Uterus (tissue), 4 donors: ENCODE results near the gene NCS1. TPM values are rescaled to one million over a fixed set of nuclear protein-coding genes. Genes with fewer than 3 reads are reported as not detected.
A peak's percentile ranks its signal among the peaks of the same experiment; 100 is the strongest.

ENCODE experiments used
- DNase-seq, 2 donors: peaks; one replicate each; pipeline ENCODE4 v3.0.0-alpha.2; 2019 to 2020
- H3K27ac ChIP-seq, 2 donors: fragments of 200-600 bp; sonication (generic); 1 replicate in 1 of 2; 2 replicates in 1 of 2; pipeline ENCODE4 v1.5.1; 2016 to 2018
- H3K27me3 ChIP-seq, 2 donors: fragments of 200-600 bp; sonication (generic); one replicate each; pipeline ENCODE4 v1.5.1; 2018 to 2019; ENCODE audit warnings: control low read depth in 1 of 2
- H3K36me3 ChIP-seq, 2 donors: fragments of 200-600 bp; sonication (generic); one replicate each; pipeline ENCODE4 v1.5.1; 2019; ENCODE audit warnings: control low read depth in 1 of 2
- H3K4me1 ChIP-seq, 2 donors: fragments of 200-600 bp; sonication (generic); one replicate each; pipeline ENCODE4 v1.5.1; 2018 to 2019; ENCODE audit warnings: control low read depth in 1 of 2
- H3K4me3 ChIP-seq, 2 donors: fragments of 200-600 bp; sonication (generic); 1 replicate in 1 of 2; 2 replicates in 1 of 2; pipeline ENCODE4 v1.5.1; 2018 to 2019; ENCODE audit warnings: mild to moderate bottlenecking in 1 of 2
- H3K9me3 ChIP-seq, 2 donors: fragments of 200-600 bp; sonication (generic); one replicate each; pipeline ENCODE4 v1.5.1; 2019; ENCODE audit warnings: control low read depth in 1 of 2
- CTCF ChIP-seq, 4 experiments: fragments of 200-600 bp in 2 of 4; fragments of 450-650 bp in 2 of 4; sonication (generic) in 2 of 4; IDR thresholded peaks; one replicate each; pipeline ENCODE4 v1.5.1; 2016 to 2019; ENCODE audit warnings: antibody characterized with exemption in 4 of 4, mild to moderate bottlenecking in 2 of 4, moderate library complexity in 1 of 4
- POLR2A ChIP-seq, 2 donors: fragments of 450-650 bp; IDR thresholded peaks; one replicate each; pipeline ENCODE4 v1.6.1; 2016; ENCODE audit warnings: antibody characterized with exemption in 2 of 2, mild to moderate bottlenecking in 1 of 2, moderate library complexity in 1 of 2
- intact Hi-C: fragments of 100-400 bp; cut with DNase I; formaldehyde crosslinking; loops from one replicate; pipeline ENCODE4 v1.15.1; 2023; ENCODE audit warnings: low total_unique reads
- total RNA-seq, 4 donors: library from RNA; depleted of rRNA in 3 of 4; stranded (reverse); fragments of >200 nt in 3 of 4; gene quantifications; one replicate each; pipeline versions ENCODE4 v1.1.0 to v1.2.4, GENCODE V29; 2014 to 2023
- donor health status: DM: yes; HTN: yes; CAD: no.

The NCS1 gene
- total RNA-seq, 4 donors from 2014 or later, result 4.1 to 99.3 (median 39.0) TPM

GRCh38 chr9:130185017-130185416 is 12.8 kb downstream of the NCS1 start:
- DNase-seq, result peak in 1 of 2 donors; percentile 66
- no peaks in the 10 kb centered on the region for H3K9me3 ChIP-seq
- H3K27ac ChIP-seq, result peak overlapping the region; percentile 93 to 95
- H3K27me3 ChIP-seq, result no peaks in the 10 kb centered on the region
- no peaks in the 10 kb centered on the region for H3K36me3 ChIP-seq
- H3K4me1 ChIP-seq, result peaks cover 0 to 6% of the 10 kb centered on the region in 2 donors
- intact Hi-C loops, result no loop called here
- peak in 1 of 2 donors; percentile 56 for TF ChIP-seq POLR2A (IDR thresholded peaks at IDR 0.05)
- no peak for TF ChIP-seq CTCF (IDR thresholded peaks at IDR 0.05)
- peak overlapping the region; percentile 16 to 30 for H3K4me3 ChIP-seq

GRCh38 chr9:130185490-130186031 is 13.4 kb downstream of the NCS1 start:
- no peaks in the 10 kb centered on the region for H3K27me3 ChIP-seq
- peak overlapping the region; percentile 93 to 95 for H3K27ac ChIP-seq
- no peaks in the 10 kb centered on the region for H3K36me3 ChIP-seq
- intact Hi-C loops, result no loop called here
- peak in 1 of 2 donors; percentile 66 for DNase-seq
- TF ChIP-seq CTCF (IDR thresholded peaks at IDR 0.05) (no peak), POLR2A (IDR thresholded peaks at IDR 0.05) (no peak)
- H3K9me3 ChIP-seq, result no peaks in the 10 kb centered on the region
- H3K4me3 ChIP-seq, result peak overlapping the region; percentile 16 to 30
- peaks cover 0 to 6% of the 10 kb centered on the region in 2 donors for H3K4me1 ChIP-seq

GRCh38 chr9:130186051-130186450 is 13.8 kb downstream of the NCS1 start:
- peak overlapping the region; percentile 93 to 95 for H3K27ac ChIP-seq
- no peaks in the 10 kb centered on the region for H3K9me3 ChIP-seq
- H3K4me1 ChIP-seq, result peaks cover 0 to 7% of the 10 kb centered on the region in 2 donors
- peak overlapping the region; percentile 16 to 30 for H3K4me3 ChIP-seq
- TF ChIP-seq POLR2A (IDR thresholded peaks at IDR 0.05) (no peak), CTCF (IDR thresholded peaks at IDR 0.05) (no peak)
- H3K27me3 ChIP-seq, result no peaks in the 10 kb centered on the region
- H3K36me3 ChIP-seq, result no peaks in the 10 kb centered on the region
- DNase-seq, result peak in 1 of 2 donors; percentile 26
- intact Hi-C loops, result no loop called here

- H3K27me3 ChIP-seq, result no peaks in the 10 kb centered on the region
- H3K4me1 ChIP-seq, result peaks cover 0 to 14% of the 10 kb centered on the region in 2 donors
- H3K36me3 ChIP-seq, result no peaks in the 10 kb centered on the region
- intact Hi-C loops, result no loop called here
- peak in 1 of 4 experiments; percentile 2 for TF ChIP-seq CTCF (IDR thresholded peaks at IDR 0.05)
- TF ChIP-seq POLR2A (IDR thresholded peaks at IDR 0.05), result peak; percentile 9 to 52
- DNase-seq, result peak; percentile 58 to 77
- peak overlapping the region; percentile 32 to 37 for H3K4me3 ChIP-seq
- H3K9me3 ChIP-seq, result no peaks in the 10 kb centered on the region
- peak overlapping the region; percentile 93 to 95 for H3K27ac ChIP-seq
These were observed 14.8 kb downstream of the NCS1 start for GRCh38 chr9:130186839-130187522.

- intact Hi-C loops, result no loop called here
- no peaks in the 10 kb centered on the region for H3K36me3 ChIP-seq
- H3K27me3 ChIP-seq, result no peaks in the 10 kb centered on the region
- H3K4me3 ChIP-seq, result peak overlapping the region; percentile 32 to 37
- TF ChIP-seq CTCF (IDR thresholded peaks at IDR 0.05) (peak in 1 of 4 experiments; percentile 1), POLR2A (IDR thresholded peaks at IDR 0.05) (no peak)
- H3K9me3 ChIP-seq, result no peaks in the 10 kb centered on the region
- H3K27ac ChIP-seq, result peak overlapping the region; percentile 93 to 95
- H3K4me1 ChIP-seq, result peaks cover 0 to 14% of the 10 kb centered on the region in 2 donors
- no peak for DNase-seq
These were observed 15.3 kb downstream of the NCS1 start for GRCh38 chr9:130187523-130187846.
